RKO (cell line): Measurements from ENCODE around the gene HECTD2.
"Not testable (repeated sequence)": the region's sequence is repeated elsewhere in the genome, so short reads cannot be mapped to it uniquely, and the experiment has no call there.

ENCODE experiments used
- DNase-seq: peaks from one replicate; pipeline ENCODE4 v3.0.0-alpha.2; 2016; ENCODE audit warnings: low spot score

Gene HECTD2

GRCh38 chr10:91412354-91413087 is 2.4 kb downstream of the HECTD2 start:
- DNase-seq: no peak

- no peak for DNase-seq
Observed at GRCh38 chr10:91415816-91416215, 5.7 kb downstream of the HECTD2 start.

GRCh38 chr10:91416339-91416855 is 6.3 kb downstream of the HECTD2 start:
- DNase-seq: no peak

GRCh38 chr10:91418416-91418815 is 8.3 kb downstream of the HECTD2 start:
- DNase-seq: no peak

GRCh38 chr10:91420868-91421267 is 10.7 kb downstream of the HECTD2 start:
- no peak for DNase-seq

- no peak for DNase-seq
Observed at GRCh38 chr10:91422915-91423314, 12.8 kb downstream of the HECTD2 start.

GRCh38 chr10:91424016-91424415 is 13.9 kb downstream of the HECTD2 start:
- DNase-seq: peak; percentile 48

GRCh38 chr10:91432175-91432574 is 22.0 kb downstream of the HECTD2 start:
- DNase-seq: no peak

- no peak for DNase-seq
Observed at GRCh38 chr10:91433620-91434019, 23.5 kb downstream of the HECTD2 start.

GRCh38 chr10:91434041-91434440 is 23.9 kb downstream of the HECTD2 start:
- DNase-seq: peak; percentile 30

GRCh38 chr10:91435241-91435640 is 25.1 kb downstream of the HECTD2 start:
- DNase-seq: no peak

GRCh38 chr10:91438228-91438627 is 28.1 kb downstream of the HECTD2 start:
- DNase-seq: not testable (repeated sequence)

- DNase-seq: no peak
Observed at GRCh38 chr10:91444211-91445182, 34.4 kb downstream of the HECTD2 start.

GRCh38 chr10:91452063-91452462 is 41.9 kb downstream of the HECTD2 start:
- DNase-seq: no peak

GRCh38 chr10:91453535-91453934 is 43.4 kb downstream of the HECTD2 start:
- no peak for DNase-seq

- not testable (repeated sequence) for DNase-seq
Observed at GRCh38 chr10:91455135-91455534, 45.0 kb downstream of the HECTD2 start.

- DNase-seq: no peak
Observed at GRCh38 chr10:91460681-91461080, 50.5 kb downstream of the HECTD2 start.

GRCh38 chr10:91462423-91462822 is 52.3 kb downstream of the HECTD2 start:
- peak; percentile 11 for DNase-seq

- DNase-seq: no peak
Observed at GRCh38 chr10:91464500-91464899, 54.4 kb downstream of the HECTD2 start.

GRCh38 chr10:91465261-91465660 is 55.1 kb downstream of the HECTD2 start:
- DNase-seq: no peak

GRCh38 chr10:91467114-91467513 is 57.0 kb downstream of the HECTD2 start:
- no peak for DNase-seq

- DNase-seq: no peak
Observed at GRCh38 chr10:91471602-91472001, 61.5 kb downstream of the HECTD2 start.

GRCh38 chr10:91472911-91473310 is 62.8 kb downstream of the HECTD2 start:
- DNase-seq: no peak
